GM21526 (cell line): ENCODE measurements around the gene GRM4.

Experiments
- ATAC-seq: cut with Tn5 transposase; IDR thresholded peaks from one replicate; pipeline ENCODE4 v1.9.1; 2021; ENCODE audit warnings: moderate library complexity; ENCODE audit not compliant: unreplicated experiment, low FRiP score

The GRM4 gene

DNA sequence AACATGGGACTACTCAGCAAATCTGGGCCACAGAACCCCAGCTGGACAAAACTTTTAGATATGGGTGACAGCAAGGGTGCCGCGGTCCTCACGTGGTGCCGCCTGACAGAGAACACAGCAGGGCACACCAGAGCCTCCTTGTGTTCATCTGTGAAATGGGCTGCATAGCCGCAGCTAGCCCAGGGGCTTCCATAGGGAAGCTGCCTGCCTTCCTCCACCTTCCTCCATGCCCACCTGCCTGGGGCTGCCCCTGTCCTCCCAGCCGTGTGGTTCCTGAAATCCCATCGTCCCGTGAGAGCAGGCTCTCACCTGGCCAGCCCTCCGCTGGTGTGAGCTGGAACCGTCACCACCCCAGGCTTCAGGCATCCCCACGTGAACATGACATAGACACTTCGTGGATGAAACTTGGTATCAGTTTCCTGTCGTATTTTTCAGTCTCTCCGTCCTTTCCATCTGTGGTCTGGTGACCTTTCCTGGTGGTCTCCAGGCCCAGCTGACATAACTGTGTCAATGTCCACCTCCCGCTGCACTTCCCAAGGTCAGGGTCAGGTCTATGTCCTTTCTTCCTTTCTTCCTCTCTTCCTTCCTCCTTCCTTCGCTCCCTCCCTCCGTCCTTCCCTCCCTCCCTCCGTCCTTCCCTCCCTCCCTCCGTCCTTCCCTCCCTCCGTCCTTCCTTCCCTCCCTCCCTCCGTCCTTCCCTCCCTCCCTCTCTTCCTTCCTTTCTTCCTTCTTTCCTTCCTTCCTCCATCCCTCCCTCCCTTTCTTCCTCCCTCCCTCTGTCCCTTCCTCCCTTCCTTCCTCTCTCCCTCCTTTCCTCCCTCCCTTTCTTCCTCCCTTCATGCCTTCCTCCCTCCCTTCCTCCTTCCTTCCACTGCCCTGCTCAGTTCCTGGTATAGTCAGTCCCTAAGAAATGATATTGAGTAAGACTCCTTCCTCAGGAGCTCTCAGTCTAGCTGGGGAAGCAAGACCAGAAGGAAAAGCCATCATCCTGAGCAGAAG, 78.8 kb downstream of the GRM4 start:
- no peak for ATAC-seq

- no peak for ATAC-seq
Observed at GRCh38 chr6:34066218-34066571, 79.7 kb downstream of the GRM4 start.

- no peak for ATAC-seq
Observed at GRCh38 chr6:34065466-34066217, 80.2 kb downstream of the GRM4 start.

DNA sequence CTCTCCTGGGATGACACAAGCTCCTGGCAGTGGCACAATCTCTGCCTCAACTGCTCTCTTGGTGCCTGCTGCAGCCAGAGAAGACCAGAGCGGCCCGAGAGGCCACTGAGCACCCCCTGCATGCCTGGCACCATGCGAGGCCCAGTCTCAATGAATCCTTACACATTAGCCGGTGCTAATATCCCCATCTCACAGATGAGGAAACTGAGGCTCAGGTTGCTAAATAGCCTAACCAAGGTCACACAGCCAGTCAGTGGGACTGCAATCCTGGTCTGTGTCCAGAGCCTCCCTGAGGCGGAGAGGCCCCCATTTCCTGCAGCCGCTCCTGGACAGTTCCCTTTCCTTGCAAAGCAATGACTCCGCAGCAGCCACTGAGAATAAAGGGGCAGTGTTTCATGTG, 81.2 kb downstream of the GRM4 start:
- no peak for ATAC-seq

GRCh38 chr6:34063651-34064050, 82.2 kb downstream of the GRM4 start:
- no peak for ATAC-seq

- ATAC-seq, result no peak
Observed at GRCh38 chr6:34062815-34063214, 83.1 kb downstream of the GRM4 start.

DNA sequence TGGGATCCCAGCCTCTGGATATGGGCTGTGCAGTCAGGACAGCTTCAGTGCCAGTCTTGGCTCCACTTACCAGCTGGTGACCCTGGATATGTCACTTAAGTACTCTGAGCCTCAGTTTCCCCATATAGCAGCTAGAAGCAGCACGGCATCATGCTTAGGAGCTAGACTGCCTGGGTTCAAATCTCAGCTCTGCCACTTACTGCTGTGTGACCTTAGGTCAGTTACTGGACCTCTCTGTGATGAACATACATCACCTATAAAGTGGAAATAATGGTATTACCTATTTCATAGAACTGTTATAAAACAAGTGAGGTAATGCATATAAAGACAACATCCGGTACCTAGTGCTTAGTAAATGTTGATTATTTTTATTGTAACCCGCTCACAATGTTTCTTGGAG, 83.7 kb downstream of the GRM4 start:
- ATAC-seq, result no peak

DNA sequence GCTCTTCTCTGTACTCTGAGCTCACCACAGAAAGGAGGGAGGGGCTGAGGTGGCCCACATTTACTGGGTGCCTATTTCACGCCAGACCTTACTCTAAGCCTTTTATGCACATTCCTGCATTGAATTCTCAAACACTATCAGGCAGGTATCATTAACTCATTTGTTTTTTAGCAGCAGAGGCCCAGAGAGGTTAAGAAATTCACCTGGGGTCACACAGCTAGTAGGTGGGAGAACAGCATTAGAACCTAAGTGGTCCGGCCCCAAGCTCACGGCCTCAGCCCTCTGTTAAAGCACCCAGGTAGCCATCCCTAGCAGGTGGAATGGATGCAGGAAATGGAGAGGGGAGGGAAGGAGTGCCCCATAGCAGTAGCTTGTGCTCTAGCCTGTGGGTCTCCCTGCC, 84.5 kb downstream of the GRM4 start:
- no peak for ATAC-seq

DNA sequence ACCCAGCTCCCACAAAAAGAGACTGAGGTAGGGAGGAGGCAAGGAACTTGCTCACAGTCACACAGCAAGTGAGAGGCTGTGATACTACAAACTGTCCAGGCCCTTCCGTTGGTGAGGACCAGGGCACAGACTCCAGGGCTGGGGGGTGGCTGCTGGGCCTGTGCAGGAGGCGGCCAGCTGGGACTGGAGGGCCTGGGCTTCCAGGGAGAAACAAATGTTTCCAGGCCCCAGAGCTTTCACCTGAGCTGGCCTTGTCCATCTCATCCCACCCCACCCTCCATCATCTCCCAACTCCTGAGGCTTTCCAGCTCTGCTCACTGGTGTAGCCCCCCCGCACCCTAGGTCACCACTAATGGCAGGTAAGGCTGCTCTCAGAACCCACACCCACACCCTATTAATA, 86.0 kb downstream of the GRM4 start:
- no peak for ATAC-seq

DNA sequence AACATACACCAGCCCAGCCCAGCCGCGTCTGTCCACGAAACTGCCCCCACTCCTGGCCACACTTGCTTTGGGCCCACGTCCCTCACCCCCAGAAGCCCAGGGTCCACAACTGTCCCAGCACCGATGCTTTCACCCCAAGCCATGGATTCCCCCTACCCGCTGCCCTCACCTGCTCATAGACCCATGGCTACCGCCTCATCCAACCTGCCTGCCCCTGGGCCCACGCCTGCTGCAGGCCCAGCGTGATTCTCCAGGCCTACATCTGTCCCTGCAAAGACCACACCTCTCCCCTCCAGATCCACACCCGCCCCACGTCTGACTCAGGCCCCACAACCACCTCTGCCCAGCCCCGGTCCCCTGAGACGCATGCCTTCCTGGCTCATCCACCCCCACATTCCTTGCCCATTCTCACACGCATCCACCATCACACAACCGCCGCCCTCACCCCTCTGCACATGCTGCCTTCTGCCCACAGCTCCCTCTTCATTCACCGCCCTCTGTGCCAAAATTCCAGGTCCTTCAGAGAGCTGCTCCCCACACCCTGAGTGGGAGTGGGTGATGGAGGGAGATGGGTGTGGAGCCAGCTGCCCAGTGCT, 86.7 kb downstream of the GRM4 start:
- ATAC-seq, result no peak

- ATAC-seq, result no peak
Observed at GRCh38 chr6:34057790-34058189, 88.1 kb downstream of the GRM4 start.

GRCh38 chr6:34057191-34057590, 88.7 kb downstream of the GRM4 start:
- ATAC-seq, result no peak

DNA sequence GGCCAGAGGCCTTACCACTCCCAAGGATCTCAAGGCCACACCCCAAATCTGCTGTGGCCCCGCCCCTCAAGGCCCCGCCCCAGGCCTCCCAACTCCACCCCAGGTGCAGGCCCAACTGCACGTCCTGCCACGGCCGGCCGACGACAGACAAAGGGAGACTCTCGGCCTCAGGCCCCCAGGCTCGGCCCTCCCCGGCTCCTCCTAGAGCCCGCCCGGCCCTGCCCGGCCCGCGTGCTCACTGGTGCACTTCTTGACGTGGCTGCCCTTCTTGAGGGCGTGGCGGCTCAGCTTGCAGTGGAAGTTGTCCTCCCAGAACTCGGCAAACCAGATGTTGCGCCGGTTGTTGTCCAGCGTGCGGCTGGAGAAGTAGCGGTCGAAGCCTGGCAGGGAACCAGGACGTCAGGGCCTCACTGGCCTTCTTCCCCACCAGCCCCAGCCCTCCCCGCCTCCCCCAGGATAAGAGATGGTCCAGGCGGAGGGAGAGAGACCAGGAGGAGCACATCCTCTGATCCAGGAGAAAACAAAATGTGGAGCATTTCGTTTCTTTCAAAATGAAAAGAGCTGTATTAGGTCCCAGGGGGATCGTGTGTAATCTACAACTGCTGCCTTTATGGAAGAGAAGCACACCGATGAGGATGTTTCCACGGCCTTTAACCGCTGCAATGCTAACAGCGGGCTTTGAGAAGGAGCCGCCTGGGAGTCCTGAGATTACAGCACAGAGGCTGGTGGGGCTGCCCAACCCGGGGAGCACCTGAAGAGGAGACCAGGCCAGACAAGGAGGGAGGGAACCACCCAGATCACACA, 89.4 kb downstream of the GRM4 start:
- ATAC-seq, result no peak

GRCh38 chr6:34055223-34055933, 90.5 kb downstream of the GRM4 start:
- ATAC-seq, result no peak

DNA sequence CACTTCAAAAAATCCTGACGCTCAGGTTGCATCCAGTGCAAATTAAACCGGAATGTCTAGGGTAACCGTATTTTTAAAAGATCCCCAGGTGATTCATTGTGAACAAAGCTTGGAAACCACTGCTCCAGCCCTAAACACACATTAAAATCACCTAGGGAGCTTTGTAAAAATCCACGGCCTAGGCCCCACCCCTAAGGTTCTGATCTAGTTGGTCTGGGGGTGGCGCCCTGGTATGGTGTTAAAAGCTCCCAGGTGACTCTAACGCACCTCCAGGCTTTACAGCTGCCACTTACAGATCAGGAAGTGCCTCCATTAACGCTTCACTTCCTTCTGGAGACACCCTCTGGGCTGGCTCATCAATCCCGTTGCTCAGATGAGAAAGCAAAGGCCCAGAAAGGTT, 92.2 kb downstream of the GRM4 start:
- no peak for ATAC-seq

GRCh38 chr6:34052918-34053608, 92.8 kb downstream of the GRM4 start:
- ATAC-seq, result no peak

- ATAC-seq, result no peak
Observed at GRCh38 chr6:34052071-34052825, 93.6 kb downstream of the GRM4 start.

- ATAC-seq, result no peak
Observed at GRCh38 chr6:34051331-34051919, 94.5 kb downstream of the GRM4 start.
